ENCODE measurements around the gene GOLGA6C. TPM values are rescaled to one million over a fixed set of nuclear protein-coding genes. Genes with fewer than 3 reads are reported as not detected.
"Not testable (repeated sequence)": the region's sequence is repeated elsewhere in the genome, so short reads cannot be mapped to it uniquely, and the experiment has no call there.

The GOLGA6C gene
- total RNA-seq, 1 experiment from 2014 or later = not detected

- TF ChIP-seq CTCF (IDR thresholded peaks at IDR 0.05 in 2 of 3, conservative IDR thresholded peaks at IDR 0.05 in 1 of 3; ENCODE audit: borderline replicate concordance in 1 of 3, insufficient read depth in 1 of 3, low read depth in 2 of 3, low read length in 2 of 3) (no peak), TCF7L2 (IDR thresholded peaks at IDR 0.05; ENCODE audit: borderline replicate concordance, extremely low read depth, insufficient read depth, insufficient read length) (no peak), EZH2 (IDR thresholded peaks at IDR 0.05) (no peak), ELF1 (IDR thresholded peaks at IDR 0.05; ENCODE audit: borderline replicate concordance, low read depth) (no peak), CEBPB (IDR thresholded peaks at IDR 0.05; ENCODE audit: low read depth) (no peak), SP1 (IDR thresholded peaks at IDR 0.05; ENCODE audit: low read depth) (no peak)
Observed at GRCh38 chr15:75217012-75217411, 41.1 kb upstream of the GOLGA6C start (continued).

- H3K9ac ChIP-seq (ENCODE audit: low read length); H3K4me1 ChIP-seq (ENCODE audit: control insufficient read depth in 1 of 2, insufficient read depth in 2 of 2, low read length in 2 of 2); POLR2A ChIA-PET; H3K9me2 ChIP-seq (ENCODE audit: insufficient read depth); H3K36me3 ChIP-seq (ENCODE audit: control insufficient read depth in 1 of 2, insufficient read depth in 2 of 2, low read length in 2 of 2); H4K20me1 ChIP-seq (ENCODE audit: insufficient read depth); intact Hi-C loops (cut with micrococcal nuclease); H2AFZ ChIP-seq (ENCODE audit: low read depth, low read length, poor library complexity, severe bottlenecking); CTCF ChIA-PET; H3K9me3 ChIP-seq (ENCODE audit: control insufficient read depth in 1 of 2, insufficient read depth in 1 of 2, low read depth in 1 of 2, low read length in 2 of 2); H3K27ac ChIP-seq (ENCODE audit: low read depth, low read length); DNase-seq (ENCODE audit: low read depth, low spot score); H3K79me2 ChIP-seq (ENCODE audit: insufficient read depth, low read length); H3K4me2 ChIP-seq (ENCODE audit: low read length); H3K4me3 ChIP-seq (replicated peaks in 1 of 2; ENCODE audit: low read depth in 1 of 2, low read length in 2 of 2); BruUV-seq (replicated peaks); ATAC-seq; H3K27me3 ChIP-seq (ENCODE audit: insufficient read depth, low read length); RAD21 ChIA-PET (ENCODE audit: low non-redundant PET in 1 of 2, low total read pairs in 2 of 2, uncharacterized antibody in 2 of 2, unreplicated experiment in 2 of 2): not testable (repeated sequence)
Observed at GRCh38 chr15:75217574-75217973, 40.6 kb upstream of the GOLGA6C start.

GRCh38 chr15:75219507-75219929 is 38.6 kb upstream of the GOLGA6C start:
- RAD21 ChIA-PET (ENCODE audit: low non-redundant PET in 1 of 2, low total read pairs in 2 of 2, uncharacterized antibody in 2 of 2, unreplicated experiment in 2 of 2); H2AFZ ChIP-seq (ENCODE audit: low read depth, low read length, poor library complexity, severe bottlenecking); intact Hi-C loops (cut with micrococcal nuclease); H4K20me1 ChIP-seq (ENCODE audit: insufficient read depth); CTCF ChIA-PET; H3K27ac ChIP-seq (ENCODE audit: low read depth, low read length); H3K27me3 ChIP-seq (ENCODE audit: insufficient read depth, low read length); POLR2A ChIA-PET; ATAC-seq; DNase-seq (ENCODE audit: low read depth, low spot score); H3K79me2 ChIP-seq (ENCODE audit: insufficient read depth, low read length); H3K36me3 ChIP-seq (ENCODE audit: control insufficient read depth in 1 of 2, insufficient read depth in 2 of 2, low read length in 2 of 2); H3K4me3 ChIP-seq (replicated peaks in 1 of 2; ENCODE audit: low read depth in 1 of 2, low read length in 2 of 2); BruUV-seq (replicated peaks); H3K9me3 ChIP-seq (ENCODE audit: control insufficient read depth in 1 of 2, insufficient read depth in 1 of 2, low read depth in 1 of 2, low read length in 2 of 2); H3K9ac ChIP-seq (ENCODE audit: low read length); H3K4me2 ChIP-seq (ENCODE audit: low read length); H3K9me2 ChIP-seq (ENCODE audit: insufficient read depth); H3K4me1 ChIP-seq (ENCODE audit: control insufficient read depth in 1 of 2, insufficient read depth in 2 of 2, low read length in 2 of 2): not testable (repeated sequence)
